Panc1 (cell line): ENCODE results near the gene LETMD1. TPM values are rescaled to one million over a fixed set of nuclear protein-coding genes. Genes with fewer than 3 reads are reported as not detected.
A peak's percentile ranks its signal among the peaks of the same experiment; 100 is the strongest.

Source experiments
- ATAC-seq: fragments of 200-7000 bp; cut with Tn5 transposase; 2 replicates; pipeline ENCODE4 v1.9.1; 2020; ENCODE audit warnings: mild to moderate bottlenecking, moderate library complexity
- BruUV-seq: library from RNA; stranded (reverse); fragments of 400-500 nt; replicated peaks from 2 replicates; lab custom pipeline; 2021; lab: Mats Ljungman, UMichigan
- CTCF ChIA-PET: fragments of 300-600 bp; sonication (Branson Sonifier 250); formaldehyde crosslinking; loops from one replicate; lab custom pipeline; 2022; ENCODE audit warnings: antibody characterized with exemption; lab: Charles Lee
- POLR2A ChIA-PET: fragments of 300-600 bp; sonication (Branson Sonifier 250); formaldehyde crosslinking; loops from one replicate; lab custom pipeline; 2022; ENCODE audit warnings: antibody characterized with exemption; lab: Charles Lee
- DNase-seq: peaks from one replicate; pipeline ENCODE4 v3.0.0-alpha.2; 2010; ENCODE audit warnings: low read depth, low spot score
- H3K27ac ChIP-seq: 2 replicates; pipeline ENCODE4 v1.5.1; 2011; ENCODE audit warnings: mild to moderate bottlenecking, low read length, inconsistent platforms
- H3K27me3 ChIP-seq: fragments of 200-500 bp; sonication (Bioruptor generic); 2 replicates; pipeline ENCODE4 v1.6.0; 2014; ENCODE audit warnings: low read length, inconsistent platforms; ENCODE audit not compliant: control insufficient read depth, insufficient read depth
- H3K36me3 ChIP-seq: fragments of 200-500 bp; sonication (Bioruptor generic); 2 replicates; pipeline ENCODE4 v1.5.1; 2014; ENCODE audit warnings: inconsistent platforms, mild to moderate bottlenecking, low read length, moderate library complexity; ENCODE audit not compliant: control insufficient read depth, insufficient read depth
- H3K4me1 ChIP-seq: 2 replicates; pipeline ENCODE4 v1.5.1; 2011; ENCODE audit warnings: inconsistent platforms, mild to moderate bottlenecking, low read length, moderate library complexity; ENCODE audit not compliant: control insufficient read depth, insufficient read depth
- H3K4me3 ChIP-seq, 2 experiments: 2 replicates each; pipeline ENCODE4 v1.5.1; 2011 to 2012; ENCODE audit warnings: low read depth in 2 of 2, low read length in 2 of 2, mild to moderate bottlenecking in 2 of 2, inconsistent platforms in 1 of 2, moderate library complexity in 1 of 2
- H3K9me3 ChIP-seq: fragments of 200-500 bp; sonication (Bioruptor generic); 2 replicates; pipeline ENCODE4 v1.5.1; 2014; ENCODE audit warnings: low read depth, mild to moderate bottlenecking, inconsistent platforms, low read length, moderate library complexity; ENCODE audit not compliant: control insufficient read depth, insufficient read depth
- POLR2AphosphoS5 ChIP-seq: IDR thresholded peaks from 2 replicates; pipeline ENCODE4 v1.6.1; 2012; ENCODE audit warnings: mild to moderate bottlenecking, low read depth, low read length, moderate library complexity
- SIN3A ChIP-seq: IDR thresholded peaks from 2 replicates; pipeline ENCODE4 v1.6.1; 2012; ENCODE audit warnings: low read depth, mild to moderate bottlenecking, low read length, moderate library complexity, borderline replicate concordance; ENCODE audit not compliant: insufficient read depth
- TCF7L2 ChIP-seq: IDR thresholded peaks from 2 replicates; pipeline ENCODE4 v1.6.1; 2011; ENCODE audit warnings: mild to moderate bottlenecking, low read depth, low read length, inconsistent platforms
- in situ Hi-C: cut with HindIII; loops from 2 replicates; pipeline ENCODE4 v1.10.0; 2016; ENCODE audit warnings: low sequenced_read_pairs, low pct_unique_long_range_greater_than_20kb
- intact Hi-C: fragments of 100-400 bp; cut with micrococcal nuclease; formaldehyde crosslinking; loops from one replicate; pipeline ENCODE4 v1.10.0; 2022; ENCODE audit not compliant: unreplicated experiment
- total RNA-seq: library from RNA; stranded (reverse); gene quantifications from one replicate; pipeline ENCODE4 v1.2.1, GENCODE V29; 2021; ENCODE audit not compliant: unreplicated experiment
- TF ChIP-seq, protein P1 (sequence below): fragments of 450-650 bp; IDR thresholded peaks from 2 replicates; pipeline ENCODE4 v1.5.1; 2017; ENCODE audit warnings: mild to moderate bottlenecking
- TF ChIP-seq, protein P2 (sequence below), 2 experiments: IDR thresholded peaks; 2 replicates each; pipeline ENCODE4 v1.6.1; 2011 to 2012; ENCODE audit warnings: low read depth in 2 of 2, control low read depth in 1 of 2, low read length in 1 of 2, mild to moderate bottlenecking in 1 of 2, moderate library complexity in 1 of 2; ENCODE audit not compliant: insufficient read depth in 1 of 2

The LETMD1 gene
- total RNA-seq, 1 experiment from 2014 or later, result 47.9 TPM

- Histone ChIP-seq H3K4me3 (no peak overlapping the region), H3K36me3 (peaks cover 36% of the 10 kb centered on the region), H3K27me3 (no peaks in the 10 kb centered on the region), H3K9me3 (no peaks in the 10 kb centered on the region), H3K4me1 (no peaks in the 10 kb centered on the region), H3K27ac (no peak overlapping the region)
- TF ChIP-seq POLR2AphosphoS5, result no peak
- TF ChIP-seq SIN3A, result no peak
- TF ChIP-seq TCF7L2, result no peak
- TF ChIP-seq, protein P1, sequence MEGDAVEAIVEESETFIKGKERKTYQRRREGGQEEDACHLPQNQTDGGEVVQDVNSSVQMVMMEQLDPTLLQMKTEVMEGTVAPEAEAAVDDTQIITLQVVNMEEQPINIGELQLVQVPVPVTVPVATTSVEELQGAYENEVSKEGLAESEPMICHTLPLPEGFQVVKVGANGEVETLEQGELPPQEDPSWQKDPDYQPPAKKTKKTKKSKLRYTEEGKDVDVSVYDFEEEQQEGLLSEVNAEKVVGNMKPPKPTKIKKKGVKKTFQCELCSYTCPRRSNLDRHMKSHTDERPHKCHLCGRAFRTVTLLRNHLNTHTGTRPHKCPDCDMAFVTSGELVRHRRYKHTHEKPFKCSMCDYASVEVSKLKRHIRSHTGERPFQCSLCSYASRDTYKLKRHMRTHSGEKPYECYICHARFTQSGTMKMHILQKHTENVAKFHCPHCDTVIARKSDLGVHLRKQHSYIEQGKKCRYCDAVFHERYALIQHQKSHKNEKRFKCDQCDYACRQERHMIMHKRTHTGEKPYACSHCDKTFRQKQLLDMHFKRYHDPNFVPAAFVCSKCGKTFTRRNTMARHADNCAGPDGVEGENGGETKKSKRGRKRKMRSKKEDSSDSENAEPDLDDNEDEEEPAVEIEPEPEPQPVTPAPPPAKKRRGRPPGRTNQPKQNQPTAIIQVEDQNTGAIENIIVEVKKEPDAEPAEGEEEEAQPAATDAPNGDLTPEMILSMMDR, result no peak
- TF ChIP-seq, protein P2, sequence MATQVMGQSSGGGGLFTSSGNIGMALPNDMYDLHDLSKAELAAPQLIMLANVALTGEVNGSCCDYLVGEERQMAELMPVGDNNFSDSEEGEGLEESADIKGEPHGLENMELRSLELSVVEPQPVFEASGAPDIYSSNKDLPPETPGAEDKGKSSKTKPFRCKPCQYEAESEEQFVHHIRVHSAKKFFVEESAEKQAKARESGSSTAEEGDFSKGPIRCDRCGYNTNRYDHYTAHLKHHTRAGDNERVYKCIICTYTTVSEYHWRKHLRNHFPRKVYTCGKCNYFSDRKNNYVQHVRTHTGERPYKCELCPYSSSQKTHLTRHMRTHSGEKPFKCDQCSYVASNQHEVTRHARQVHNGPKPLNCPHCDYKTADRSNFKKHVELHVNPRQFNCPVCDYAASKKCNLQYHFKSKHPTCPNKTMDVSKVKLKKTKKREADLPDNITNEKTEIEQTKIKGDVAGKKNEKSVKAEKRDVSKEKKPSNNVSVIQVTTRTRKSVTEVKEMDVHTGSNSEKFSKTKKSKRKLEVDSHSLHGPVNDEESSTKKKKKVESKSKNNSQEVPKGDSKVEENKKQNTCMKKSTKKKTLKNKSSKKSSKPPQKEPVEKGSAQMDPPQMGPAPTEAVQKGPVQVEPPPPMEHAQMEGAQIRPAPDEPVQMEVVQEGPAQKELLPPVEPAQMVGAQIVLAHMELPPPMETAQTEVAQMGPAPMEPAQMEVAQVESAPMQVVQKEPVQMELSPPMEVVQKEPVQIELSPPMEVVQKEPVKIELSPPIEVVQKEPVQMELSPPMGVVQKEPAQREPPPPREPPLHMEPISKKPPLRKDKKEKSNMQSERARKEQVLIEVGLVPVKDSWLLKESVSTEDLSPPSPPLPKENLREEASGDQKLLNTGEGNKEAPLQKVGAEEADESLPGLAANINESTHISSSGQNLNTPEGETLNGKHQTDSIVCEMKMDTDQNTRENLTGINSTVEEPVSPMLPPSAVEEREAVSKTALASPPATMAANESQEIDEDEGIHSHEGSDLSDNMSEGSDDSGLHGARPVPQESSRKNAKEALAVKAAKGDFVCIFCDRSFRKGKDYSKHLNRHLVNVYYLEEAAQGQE (IDR thresholded peaks at IDR 0.05; ENCODE audit: insufficient read depth in 1 of 2, low read depth in 2 of 2, low read length in 1 of 2), result no peak
- in situ Hi-C loops, result no loop called here
- ATAC-seq (no peak), DNase-seq (no peak)
- intact Hi-C loops, result no loop called here
- POLR2A ChIA-PET, result interaction anchor here (0.5 to 0.6 kb wide), 3 partner anchors 9 to 199 kb away, joined by 3 to 6 read pairs (median 4); no protein-coding TSS in a partner anchor
- BruUV-seq, result no TSS peak
- CTCF ChIA-PET, result interaction anchor here (0.7 kb wide), 1 partner anchor 269 kb away, joined by 5 read pairs; no protein-coding TSS in a partner anchor
Observed at GRCh38 chr12:51059086-51059485, 11.0 kb downstream of the LETMD1 start.

- in situ Hi-C loops, result no loop called here
- Histone ChIP-seq H3K9me3 (no peaks in the 10 kb centered on the region), H3K4me3 (no peak overlapping the region), H3K27me3 (no peaks in the 10 kb centered on the region), H3K4me1 (no peaks in the 10 kb centered on the region), H3K27ac (no peak overlapping the region), H3K36me3 (peaks cover 33% of the 10 kb centered on the region)
- TF ChIP-seq POLR2AphosphoS5 (0 out of 2 replicates have a peak, but pooled peaks have one; percentile 9), SIN3A (no peak)
- TF ChIP-seq, protein P1, result no peak
- POLR2A ChIA-PET, result interaction anchor here (0.6 kb wide), 1 partner anchor 47 kb away, joined by 9 read pairs; no protein-coding TSS in a partner anchor
- intact Hi-C loops, result no loop called here
- CTCF ChIA-PET, result no interaction called here
- ATAC-seq (no peak), DNase-seq (no peak)
- no TSS peak for BruUV-seq
Observed at GRCh38 chr12:51062631-51063397, 14.7 kb downstream of the LETMD1 start.
